GM12878 (cell line): ENCODE results near the gene JAG2. TPM values are rescaled to one million over a fixed set of nuclear protein-coding genes. Genes with fewer than 3 reads are reported as not detected.

Experiments used
- ATAC-seq: fragments of 200-7000 bp; cut with Tn5 transposase; 3 replicates; pipeline ENCODE4 v1.9.1; 2020; ENCODE audit warnings: mild to moderate bottlenecking, moderate library complexity
- BruUV-seq: library from RNA; stranded (reverse); fragments of 400-500 nt; replicated peaks from 2 replicates; lab custom pipeline; 2021; lab: Mats Ljungman, UMichigan
- CTCF ChIA-PET: fragments of 300-600 bp; sonication (Branson Sonifier 250); formaldehyde crosslinking; extraction: SDS; loops from one replicate; lab custom pipeline; 2021; ENCODE audit warnings: inconsistent platforms; lab: Yijun Ruan, JAX
- POLR2A ChIA-PET: fragments of 350-600 bp; formaldehyde crosslinking; extraction: SDS; loops from one replicate; lab custom pipeline; 2021; ENCODE audit warnings: inconsistent platforms; lab: Charles Lee
- RAD21 ChIA-PET: fragments of 300-600 bp; sonication (Branson Sonifier 250); formaldehyde crosslinking; loops from one replicate; lab custom pipeline; 2023; ENCODE audit warnings: antibody characterized with exemption; ENCODE audit not compliant: unreplicated experiment; lab: Charles Lee
- SMC1A ChIA-PET: fragments of 300-600 bp; sonication (Branson Sonifier 250); formaldehyde crosslinking; loops from one replicate; lab custom pipeline; 2023; ENCODE audit not compliant: unreplicated experiment, uncharacterized antibody; lab: Charles Lee
- DNase-seq: peaks from one replicate; pipeline ENCODE4 v3.0.0-alpha.2; 2011; ENCODE audit warnings: low read depth, low spot score
- FAIRE-seq: peaks from 3 replicates; lab custom pipeline; 2011; peaks lifted over from hg19 to GRCh38; lab: Jason Lieb, UNC
- H2AFZ ChIP-seq: 2 replicates; pipeline ENCODE4 v1.6.0; 2011; ENCODE audit warnings: low read depth, low read length, control low read depth; ENCODE audit not compliant: control insufficient read depth
- H3K27ac ChIP-seq: 2 replicates; pipeline ENCODE4 v1.5.1; 2011; ENCODE audit warnings: control low read depth; ENCODE audit not compliant: control insufficient read depth, insufficient read depth
- H3K27me3 ChIP-seq, 2 experiments: replicated peaks in 1 of 2; 2 replicates each; pipeline versions ENCODE4 v1.6.0 to v1.6.1; 2011; ENCODE audit warnings: low read length in 1 of 2; ENCODE audit not compliant: control insufficient read depth in 2 of 2, insufficient read depth in 2 of 2
- H3K36me3 ChIP-seq, 2 experiments: 2 replicates each; pipeline ENCODE4 v1.5.1; 2011; ENCODE audit warnings: low read length in 1 of 2; ENCODE audit not compliant: control insufficient read depth in 2 of 2, insufficient read depth in 2 of 2
- H3K4me1 ChIP-seq: 2 replicates; pipeline ENCODE4 v1.6.1; 2011; ENCODE audit warnings: mild to moderate bottlenecking, low read length, moderate library complexity, mixed read lengths; ENCODE audit not compliant: control insufficient read depth, insufficient read depth
- H3K4me2 ChIP-seq: 2 replicates; pipeline ENCODE4 v1.6.0; 2011; ENCODE audit warnings: control low read depth; ENCODE audit not compliant: control insufficient read depth, insufficient read depth
- H3K4me3 ChIP-seq: fragments of 200-600 bp; sonication (generic); 2 replicates; pipeline ENCODE4 v1.5.1; 2016
- H3K79me2 ChIP-seq: 2 replicates; pipeline ENCODE4 v1.6.0; 2011; ENCODE audit warnings: low read length; ENCODE audit not compliant: control insufficient read depth, insufficient read depth
- H3K9ac ChIP-seq: 2 replicates; pipeline ENCODE4 v1.8.0; 2011; ENCODE audit warnings: low read length, control low read depth, mixed read lengths; ENCODE audit not compliant: control insufficient read depth, insufficient read depth
- H3K9me3 ChIP-seq: replicated peaks from 3 replicates; pipeline ENCODE4 v1.5.1; 2011; ENCODE audit warnings: mild to moderate bottlenecking, low read length; ENCODE audit not compliant: control insufficient read depth, insufficient read depth
- H4K20me1 ChIP-seq: 2 replicates; pipeline ENCODE4 v1.6.0; 2011; ENCODE audit not compliant: control insufficient read depth, insufficient read depth
- CEBPB ChIP-seq, 2 experiments: fragments of 150-350 bp in 1 of 2; IDR thresholded peaks; 2 replicates each; pipeline ENCODE4 v1.6.1; 2012 to 2014; ENCODE audit warnings: low read depth in 2 of 2, low read length in 2 of 2, borderline replicate concordance in 1 of 2, inconsistent platforms in 1 of 2
- DPF2 ChIP-seq: fragments of 450-650 bp; IDR thresholded peaks from 2 replicates; pipeline ENCODE4 v1.6.1; 2017; ENCODE audit warnings: mild to moderate bottlenecking
- ESRRA ChIP-seq: IDR thresholded peaks from 2 replicates; pipeline ENCODE4 v1.6.1; 2012; ENCODE audit warnings: mild to moderate bottlenecking, low read length, improper control_type of control experiment
- JUND ChIP-seq: IDR thresholded peaks from 2 replicates; pipeline ENCODE4 v1.6.1; 2012; ENCODE audit warnings: low read depth, mild to moderate bottlenecking, low read length, improper control_type of control experiment, moderate library complexity
- MXI1 ChIP-seq: fragments of 150-350 bp; IDR thresholded peaks from 2 replicates; pipeline ENCODE4 v1.6.1; 2011; ENCODE audit warnings: low read depth, mild to moderate bottlenecking, inconsistent platforms, low read length, improper control_type of control experiment
- NFIC ChIP-seq: IDR thresholded peaks from 2 replicates; pipeline ENCODE4 v1.6.1; 2012; ENCODE audit warnings: low read depth, mild to moderate bottlenecking, inconsistent platforms, low read length, moderate library complexity
- SPI1 ChIP-seq: IDR thresholded peaks from 2 replicates; pipeline ENCODE4 v1.6.1; 2011; ENCODE audit warnings: low read depth, mild to moderate bottlenecking, low read length, moderate library complexity, borderline replicate concordance; ENCODE audit not compliant: insufficient read depth
- WGBS: methylation state at CpG from one replicate; pipeline ENCODE4 v1.1.6; 2016; ENCODE audit warnings: low lambda C conversion rate; ENCODE audit not compliant: insufficient replicate concordance, insufficient coverage; ENCODE audit errors: missing lambda C conversion rate; 5-methylcytosine and 5-hydroxymethylcytosine counted together
- in situ Hi-C: fragments of 300-500 bp; cut with MboI; formaldehyde crosslinking; loops from 9 replicates; pipeline ENCODE4 v1.14.3; 2018; ENCODE audit warnings: mixed read lengths
- intact Hi-C: fragments of 100-400 bp; cut with micrococcal nuclease; formaldehyde crosslinking; loops from one replicate; pipeline ENCODE4 v1.14.2; 2022; ENCODE audit not compliant: unreplicated experiment
- polyA plus RNA-seq, 11 experiments: library from polyadenylated mRNA; depleted of rRNA in 4 of 11; unstranded in 6 of 11; stranded (reverse) in 5 of 11; fragments of >200 nt; fragmentation: Nextera tagmentation in 4 of 11; fragmentation: Illumina TruSeq in 1 of 11; extraction: Ambion mirVana in 4 of 11; extraction: Trizol in 1 of 11; gene quantifications; 1 replicate in 1 of 11; 2 replicates in 10 of 11; pipeline versions ENCODE4 v1.2.1 to v1.2.3, GENCODE V29; 2011 to 2016; ENCODE audit warnings: inconsistent platforms in 2 of 11, missing spikeins in 2 of 11, low read depth in 1 of 11
- total RNA-seq, 4 experiments: library from RNA; depleted of rRNA in 3 of 4; stranded (reverse); fragments of >200 nt in 3 of 4; fragmentation: Illumina TruSeq in 1 of 4; extraction: Trizol in 1 of 4; gene quantifications; 2 replicates each; pipeline versions ENCODE4 v1.2.1 to v1.2.3, GENCODE V29; 2013 to 2021
- TF ChIP-seq, protein P1 (sequence below): IDR thresholded peaks from 2 replicates; pipeline ENCODE4 v1.6.1; 2011; ENCODE audit warnings: mild to moderate bottlenecking, low read depth, low read length, moderate library complexity; ENCODE audit not compliant: insufficient replicate concordance
- TF ChIP-seq, protein P2 (sequence below): IDR thresholded peaks from 2 replicates; pipeline ENCODE4 v1.6.1; 2012; ENCODE audit warnings: mild to moderate bottlenecking, low read depth, low read length
- TF ChIP-seq, protein P3 (sequence below), 3 experiments: IDR thresholded peaks in 2 of 3; conservative IDR thresholded peaks in 1 of 3; 2 replicates each; pipeline ENCODE4 v1.5.1; 2011; ENCODE audit warnings: low read depth in 3 of 3, low read length in 3 of 3, mild to moderate bottlenecking in 3 of 3, control low read depth in 2 of 3, moderate library complexity in 2 of 3, inconsistent platforms in 1 of 3, mixed read lengths in 1 of 3; ENCODE audit not compliant: control insufficient read depth in 2 of 3, insufficient read depth in 1 of 3; ENCODE audit errors: extremely low read depth in 1 of 3
- TF ChIP-seq, protein P4 (sequence below): fragments of 150-350 bp; IDR thresholded peaks from 2 replicates; pipeline ENCODE4 v1.6.1; 2016; ENCODE audit warnings: low read depth, low read length

JAG2 gene
- total and polyA plus RNA-seq, 10 of the 15 experiments (the other 5 are each of a cell fraction or from before 2014, with no cell fraction given), result 0.04 to 0.14 (median 0.06) TPM; not detected in 5

DNA sequence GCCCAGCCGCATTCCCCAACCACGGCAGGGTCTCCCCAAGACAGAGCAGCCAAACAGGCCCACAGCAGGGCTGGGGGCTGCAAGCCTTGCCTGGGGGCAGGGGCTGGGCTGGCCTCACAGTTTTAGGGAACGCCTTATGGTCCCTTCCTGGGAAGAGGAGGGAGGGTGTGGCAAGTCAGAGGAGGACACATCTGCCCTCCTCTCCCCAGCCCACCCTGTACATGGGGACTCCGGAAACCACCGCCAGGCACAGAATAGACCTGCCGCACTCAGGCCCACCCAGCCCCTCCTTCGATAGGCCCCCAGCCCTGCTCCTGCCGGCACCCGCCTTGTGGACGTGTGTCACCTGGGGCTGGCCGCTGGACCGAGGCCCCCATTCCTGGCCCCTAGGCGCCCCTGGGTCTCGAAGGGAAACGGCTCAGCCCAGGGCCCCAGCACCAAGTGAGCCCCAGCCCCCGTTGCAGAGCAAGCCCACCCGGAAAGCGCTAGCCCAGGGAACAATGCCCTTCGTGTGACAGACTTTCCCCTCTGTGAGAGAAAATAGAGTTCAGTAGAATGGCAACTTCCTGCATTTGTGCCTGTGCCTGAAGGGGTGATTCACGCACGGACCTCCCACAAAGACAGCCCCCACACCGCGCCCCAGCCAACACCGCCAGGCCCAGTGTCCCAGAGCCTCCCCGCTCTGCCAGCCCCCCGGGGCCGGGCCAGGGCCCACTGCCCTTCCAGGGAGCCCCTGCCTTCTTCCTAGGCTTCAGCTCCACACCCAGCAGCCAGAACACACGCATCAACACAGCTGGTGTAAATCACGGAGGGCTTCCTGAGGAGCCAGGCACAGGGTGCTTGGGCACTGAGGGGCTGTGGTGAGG, 24.5 kb upstream of the JAG2 start:
- no peak for FAIRE-seq
- intact Hi-C loops, result no loop called here
- H3K36me3 ChIP-seq, result no peaks in the 10 kb centered on the region
- H3K9ac ChIP-seq, result no peak overlapping the region
- no peak overlapping the region for H3K4me3 ChIP-seq
- WGBS, result 15% methylated on average over 27 of the region's 29 CpGs
- no peaks in the 10 kb centered on the region for H3K79me2 ChIP-seq
- H3K27me3 ChIP-seq, result peaks cover 5 to 11% of the 10 kb centered on the region in 2 experiments; a peak in 3 of 4 replicates
- ChIA-PET POLR2A (no interaction called here), SMC1A (no interaction called here), RAD21 (no interaction called here), CTCF (no interaction called here)
- no peak for DNase-seq
- H2AFZ ChIP-seq, result no peak overlapping the region
- no peak overlapping the region for H3K4me2 ChIP-seq
- in situ Hi-C loops, result no loop called here
- no peak overlapping the region for H3K27ac ChIP-seq
- no peaks in the 10 kb centered on the region; the same call in 2 of the 3 replicates for H3K9me3 ChIP-seq
- H3K4me1 ChIP-seq, result peaks cover 10% of the 10 kb centered on the region
- peak; percentile 24 for ATAC-seq
- H4K20me1 ChIP-seq, result no peaks in the 10 kb centered on the region
- BruUV-seq, result no TSS peak
- TF ChIP-seq, protein P1, sequence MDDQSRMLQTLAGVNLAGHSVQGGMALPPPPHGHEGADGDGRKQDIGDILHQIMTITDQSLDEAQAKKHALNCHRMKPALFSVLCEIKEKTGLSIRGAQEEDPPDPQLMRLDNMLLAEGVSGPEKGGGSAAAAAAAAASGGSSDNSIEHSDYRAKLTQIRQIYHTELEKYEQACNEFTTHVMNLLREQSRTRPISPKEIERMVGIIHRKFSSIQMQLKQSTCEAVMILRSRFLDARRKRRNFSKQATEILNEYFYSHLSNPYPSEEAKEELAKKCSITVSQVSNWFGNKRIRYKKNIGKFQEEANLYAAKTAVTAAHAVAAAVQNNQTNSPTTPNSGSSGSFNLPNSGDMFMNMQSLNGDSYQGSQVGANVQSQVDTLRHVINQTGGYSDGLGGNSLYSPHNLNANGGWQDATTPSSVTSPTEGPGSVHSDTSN, result no peak
- TF ChIP-seq, protein P2, sequence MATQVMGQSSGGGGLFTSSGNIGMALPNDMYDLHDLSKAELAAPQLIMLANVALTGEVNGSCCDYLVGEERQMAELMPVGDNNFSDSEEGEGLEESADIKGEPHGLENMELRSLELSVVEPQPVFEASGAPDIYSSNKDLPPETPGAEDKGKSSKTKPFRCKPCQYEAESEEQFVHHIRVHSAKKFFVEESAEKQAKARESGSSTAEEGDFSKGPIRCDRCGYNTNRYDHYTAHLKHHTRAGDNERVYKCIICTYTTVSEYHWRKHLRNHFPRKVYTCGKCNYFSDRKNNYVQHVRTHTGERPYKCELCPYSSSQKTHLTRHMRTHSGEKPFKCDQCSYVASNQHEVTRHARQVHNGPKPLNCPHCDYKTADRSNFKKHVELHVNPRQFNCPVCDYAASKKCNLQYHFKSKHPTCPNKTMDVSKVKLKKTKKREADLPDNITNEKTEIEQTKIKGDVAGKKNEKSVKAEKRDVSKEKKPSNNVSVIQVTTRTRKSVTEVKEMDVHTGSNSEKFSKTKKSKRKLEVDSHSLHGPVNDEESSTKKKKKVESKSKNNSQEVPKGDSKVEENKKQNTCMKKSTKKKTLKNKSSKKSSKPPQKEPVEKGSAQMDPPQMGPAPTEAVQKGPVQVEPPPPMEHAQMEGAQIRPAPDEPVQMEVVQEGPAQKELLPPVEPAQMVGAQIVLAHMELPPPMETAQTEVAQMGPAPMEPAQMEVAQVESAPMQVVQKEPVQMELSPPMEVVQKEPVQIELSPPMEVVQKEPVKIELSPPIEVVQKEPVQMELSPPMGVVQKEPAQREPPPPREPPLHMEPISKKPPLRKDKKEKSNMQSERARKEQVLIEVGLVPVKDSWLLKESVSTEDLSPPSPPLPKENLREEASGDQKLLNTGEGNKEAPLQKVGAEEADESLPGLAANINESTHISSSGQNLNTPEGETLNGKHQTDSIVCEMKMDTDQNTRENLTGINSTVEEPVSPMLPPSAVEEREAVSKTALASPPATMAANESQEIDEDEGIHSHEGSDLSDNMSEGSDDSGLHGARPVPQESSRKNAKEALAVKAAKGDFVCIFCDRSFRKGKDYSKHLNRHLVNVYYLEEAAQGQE, result no peak
- no peak for TF ChIP-seq SPI1
- TF ChIP-seq ESRRA, result no peak
- TF ChIP-seq JUND, result no peak
- no peak for TF ChIP-seq MXI1
- TF ChIP-seq, protein P3, sequence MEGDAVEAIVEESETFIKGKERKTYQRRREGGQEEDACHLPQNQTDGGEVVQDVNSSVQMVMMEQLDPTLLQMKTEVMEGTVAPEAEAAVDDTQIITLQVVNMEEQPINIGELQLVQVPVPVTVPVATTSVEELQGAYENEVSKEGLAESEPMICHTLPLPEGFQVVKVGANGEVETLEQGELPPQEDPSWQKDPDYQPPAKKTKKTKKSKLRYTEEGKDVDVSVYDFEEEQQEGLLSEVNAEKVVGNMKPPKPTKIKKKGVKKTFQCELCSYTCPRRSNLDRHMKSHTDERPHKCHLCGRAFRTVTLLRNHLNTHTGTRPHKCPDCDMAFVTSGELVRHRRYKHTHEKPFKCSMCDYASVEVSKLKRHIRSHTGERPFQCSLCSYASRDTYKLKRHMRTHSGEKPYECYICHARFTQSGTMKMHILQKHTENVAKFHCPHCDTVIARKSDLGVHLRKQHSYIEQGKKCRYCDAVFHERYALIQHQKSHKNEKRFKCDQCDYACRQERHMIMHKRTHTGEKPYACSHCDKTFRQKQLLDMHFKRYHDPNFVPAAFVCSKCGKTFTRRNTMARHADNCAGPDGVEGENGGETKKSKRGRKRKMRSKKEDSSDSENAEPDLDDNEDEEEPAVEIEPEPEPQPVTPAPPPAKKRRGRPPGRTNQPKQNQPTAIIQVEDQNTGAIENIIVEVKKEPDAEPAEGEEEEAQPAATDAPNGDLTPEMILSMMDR (IDR thresholded peaks at IDR 0.05 in 2 of 3, conservative IDR thresholded peaks at IDR 0.05 in 1 of 3; ENCODE audit: control insufficient read depth in 2 of 3, extremely low read depth in 1 of 3, insufficient read depth in 1 of 3, low read depth in 3 of 3, low read length in 3 of 3), result no peak
- TF ChIP-seq NFIC, result no peak
- TF ChIP-seq CEBPB (IDR thresholded peaks at IDR 0.05; ENCODE audit: borderline replicate concordance in 1 of 2, low read depth in 2 of 2, low read length in 2 of 2), result no peak
- TF ChIP-seq, protein P4, sequence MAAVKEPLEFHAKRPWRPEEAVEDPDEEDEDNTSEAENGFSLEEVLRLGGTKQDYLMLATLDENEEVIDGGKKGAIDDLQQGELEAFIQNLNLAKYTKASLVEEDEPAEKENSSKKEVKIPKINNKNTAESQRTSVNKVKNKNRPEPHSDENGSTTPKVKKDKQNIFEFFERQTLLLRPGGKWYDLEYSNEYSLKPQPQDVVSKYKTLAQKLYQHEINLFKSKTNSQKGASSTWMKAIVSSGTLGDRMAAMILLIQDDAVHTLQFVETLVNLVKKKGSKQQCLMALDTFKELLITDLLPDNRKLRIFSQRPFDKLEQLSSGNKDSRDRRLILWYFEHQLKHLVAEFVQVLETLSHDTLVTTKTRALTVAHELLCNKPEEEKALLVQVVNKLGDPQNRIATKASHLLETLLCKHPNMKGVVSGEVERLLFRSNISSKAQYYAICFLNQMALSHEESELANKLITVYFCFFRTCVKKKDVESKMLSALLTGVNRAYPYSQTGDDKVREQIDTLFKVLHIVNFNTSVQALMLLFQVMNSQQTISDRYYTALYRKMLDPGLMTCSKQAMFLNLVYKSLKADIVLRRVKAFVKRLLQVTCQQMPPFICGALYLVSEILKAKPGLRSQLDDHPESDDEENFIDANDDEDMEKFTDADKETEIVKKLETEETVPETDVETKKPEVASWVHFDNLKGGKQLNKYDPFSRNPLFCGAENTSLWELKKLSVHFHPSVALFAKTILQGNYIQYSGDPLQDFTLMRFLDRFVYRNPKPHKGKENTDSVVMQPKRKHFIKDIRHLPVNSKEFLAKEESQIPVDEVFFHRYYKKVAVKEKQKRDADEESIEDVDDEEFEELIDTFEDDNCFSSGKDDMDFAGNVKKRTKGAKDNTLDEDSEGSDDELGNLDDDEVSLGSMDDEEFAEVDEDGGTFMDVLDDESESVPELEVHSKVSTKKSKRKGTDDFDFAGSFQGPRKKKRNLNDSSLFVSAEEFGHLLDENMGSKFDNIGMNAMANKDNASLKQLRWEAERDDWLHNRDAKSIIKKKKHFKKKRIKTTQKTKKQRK, result no peak
- TF ChIP-seq DPF2, result no peak
